Activated T-cell treated with anti-CD3 and anti-CD28 coated beads, Interleukin-2, amount 50 U/mL, for 72 hours (primary cell): ENCODE measurements around the gene ACAD8. TPM values are rescaled to one million over a fixed set of nuclear protein-coding genes. Genes with fewer than 3 reads are reported as not detected.

Source experiments
- ATAC-seq, 2 donors: fragments of 150-1000 bp; cut with Tn5 transposase; replicated peaks in 1 of 2; 2 replicates each; pipeline ENCODE4 v1.10.0; 2021; ENCODE audit warnings: moderate library complexity in 2 of 2, mild to moderate bottlenecking in 1 of 2
- DNase-seq, 2 donors: peaks; one replicate each; pipeline ENCODE4 v3.0.0; 2021 to 2022; ENCODE audit warnings: mixed read lengths in 1 of 2
- H3K27ac Mint-ChIP-seq: one replicate; pipeline ENCODE4 v1.8.0; 2022; ENCODE audit warnings: mild to moderate bottlenecking, moderate library complexity, mixed read lengths
- H3K27me3 Mint-ChIP-seq: one replicate; pipeline ENCODE4 v1.8.0; 2022; ENCODE audit warnings: low read depth, mixed read lengths
- H3K36me3 Mint-ChIP-seq, 2 donors: one replicate each; pipeline ENCODE4 v1.8.0; 2022; ENCODE audit warnings: mixed read lengths in 2 of 2, mild to moderate bottlenecking in 1 of 2; ENCODE audit not compliant: insufficient read depth in 2 of 2
- H3K4me1 Mint-ChIP-seq: one replicate; pipeline ENCODE4 v1.8.0; 2022; ENCODE audit warnings: low read depth, mixed read lengths
- H3K4me3 Mint-ChIP-seq, 2 donors: one replicate each; pipeline ENCODE4 v1.8.0; 2022; ENCODE audit warnings: mild to moderate bottlenecking in 2 of 2, mixed read lengths in 2 of 2, moderate library complexity in 2 of 2
- H3K9me3 Mint-ChIP-seq, 2 donors: one replicate each; pipeline ENCODE4 v1.8.0; 2022; ENCODE audit warnings: mixed read lengths in 2 of 2
- total RNA-seq, 2 donors: library from RNA; stranded (reverse); gene quantifications; one replicate each; pipeline ENCODE4 v1.2.3, GENCODE V29; 2022

Gene ACAD8
- total RNA-seq, result 10 to 100 TPM; 21.6 to 24.0 TPM

DNA sequence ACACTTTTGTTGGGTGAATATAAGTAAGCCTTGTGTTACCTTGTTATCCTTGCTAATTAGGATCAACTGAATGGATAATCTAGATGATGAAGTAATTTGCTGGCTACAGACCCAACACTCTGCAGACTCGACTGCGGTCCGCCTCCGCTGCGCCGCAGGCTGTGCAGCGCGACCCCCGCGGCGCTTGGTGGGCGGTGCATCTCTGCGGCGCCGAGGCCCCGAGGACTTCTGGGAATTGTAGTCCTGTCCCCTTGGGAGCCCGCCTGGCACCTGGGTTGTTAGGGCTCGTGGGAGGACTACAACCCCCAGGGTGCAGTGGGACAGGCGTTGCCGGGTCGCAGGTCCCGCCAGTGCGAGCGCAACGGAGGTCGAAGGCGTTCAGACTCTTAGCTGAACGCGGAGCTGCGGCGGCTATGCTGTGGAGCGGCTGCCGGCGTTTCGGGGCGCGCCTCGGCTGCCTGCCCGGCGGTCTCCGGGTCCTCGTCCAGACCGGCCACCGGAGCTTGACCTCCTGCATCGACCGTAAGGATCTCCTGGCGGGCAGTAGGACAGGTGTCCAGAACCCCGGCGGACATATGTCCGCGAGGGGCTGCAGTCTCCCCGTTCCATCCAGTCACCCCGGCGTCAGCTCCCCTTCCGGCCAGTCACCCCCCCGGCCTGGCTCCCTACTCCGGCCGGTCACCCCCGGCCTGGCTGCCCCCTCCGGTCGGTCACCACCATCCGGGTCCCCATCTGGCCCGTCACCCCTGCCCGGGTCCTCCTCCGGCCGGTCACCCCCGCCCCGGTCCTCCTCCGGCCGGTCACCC, at the start of gene ACAD8, which contains the start of gene THYN1:
Gene ACAD8 (plus strand): TSS at position 381 of the 806 bp plus-strand sequence. CDS start 33 bp downstream, at position 414.
Gene THYN1 (minus strand): TSS at position 165 of the 806 bp plus-strand sequence. CDS start 470 bp downstream, outside the sequence.
- Mint-ChIP-seq H3K36me3 (peaks cover 6 to 11% of the 10 kb centered on the region in 2 donors), H3K4me3 (peak within 1 kb of the TSS; percentile 96 to 97), H3K4me1 (peaks cover 54% of the 10 kb centered on the region), H3K9me3 (no peaks in the 10 kb centered on the region), H3K27ac (peak within 1 kb of the TSS; percentile 76), H3K27me3 (no peaks in the 10 kb centered on the region)
- peak; percentile 95 to 98 for DNase-seq
- peak; percentile 95 to 98 for ATAC-seq

- no peaks in the 10 kb centered on the region for H3K4me1 Mint-ChIP-seq
- H3K9me3 Mint-ChIP-seq, result no peaks in the 10 kb centered on the region
- DNase-seq (no peak), ATAC-seq (no peak)
- no peak overlapping the region for H3K27ac Mint-ChIP-seq
- H3K4me3 Mint-ChIP-seq, result no peak overlapping the region
- no peaks in the 10 kb centered on the region for H3K27me3 Mint-ChIP-seq
- peaks cover 17 to 52% of the 10 kb centered on the region in 2 donors for H3K36me3 Mint-ChIP-seq
Measured at GRCh38 chr11:134205729-134206128, 47.6 kb upstream of the ACAD8 start.

DNA sequence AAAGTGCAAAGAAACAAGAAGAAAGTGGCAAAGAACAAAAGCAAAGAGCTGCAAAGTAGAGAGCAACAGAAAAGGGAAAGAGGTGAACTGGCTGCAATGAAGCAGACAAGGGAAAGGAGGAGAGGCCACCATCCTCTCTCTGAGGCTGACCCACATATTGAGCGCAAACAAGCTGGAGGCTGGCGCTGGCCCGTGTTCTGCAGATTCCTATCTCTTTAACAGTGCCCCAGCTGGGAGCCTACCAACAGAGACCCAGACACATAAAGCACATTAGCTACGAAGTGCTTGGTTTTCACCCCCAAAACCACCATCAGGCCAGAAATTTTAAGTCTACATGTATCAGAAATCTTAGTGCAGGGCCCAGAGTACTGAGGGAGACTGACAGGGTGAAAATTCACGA, 47.2 kb upstream of the ACAD8 start:
- Mint-ChIP-seq H3K9me3 (no peaks in the 10 kb centered on the region), H3K4me3 (no peak overlapping the region), H3K27ac (no peak overlapping the region), H3K4me1 (no peaks in the 10 kb centered on the region), H3K27me3 (no peaks in the 10 kb centered on the region), H3K36me3 (peaks cover 16 to 52% of the 10 kb centered on the region in 2 donors)
- ATAC-seq, result no peak
- DNase-seq, result no peak

DNA sequence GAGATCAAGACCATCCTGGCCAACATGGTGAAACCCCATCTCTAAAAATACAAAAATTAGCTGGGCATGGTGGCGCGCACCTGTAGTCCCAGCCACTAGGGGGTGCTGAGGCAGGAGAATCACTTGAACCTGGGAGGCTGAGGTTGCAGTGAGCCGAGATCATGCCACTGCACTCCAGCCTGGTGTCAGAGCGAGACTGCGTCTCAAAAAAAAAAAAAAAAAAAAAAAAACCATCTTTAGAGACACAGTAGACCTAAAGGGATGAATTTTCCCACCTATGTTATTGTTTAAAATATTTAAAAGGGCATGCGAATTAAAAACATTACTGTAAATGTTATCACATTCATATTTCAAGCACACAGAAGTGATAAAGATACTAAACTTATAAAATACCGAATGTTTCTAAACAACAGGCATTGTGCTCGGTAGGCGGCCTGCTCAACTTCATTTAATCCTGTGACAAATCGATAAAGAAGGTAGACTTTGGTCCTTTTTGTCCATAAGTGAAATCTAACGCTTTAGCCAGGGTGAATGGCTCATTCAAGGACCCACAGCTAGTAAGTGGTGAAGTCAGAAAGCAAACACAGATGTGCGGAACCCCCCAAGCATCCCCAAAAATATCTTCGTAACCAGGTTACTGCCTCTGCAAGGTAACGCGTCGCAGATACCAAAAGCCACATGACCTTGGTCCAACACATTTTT, 45.7 kb upstream of the ACAD8 start:
- Mint-ChIP-seq H3K9me3 (no peaks in the 10 kb centered on the region), H3K4me1 (no peaks in the 10 kb centered on the region), H3K4me3 (no peak overlapping the region), H3K36me3 (peaks cover 12 to 46% of the 10 kb centered on the region in 2 donors), H3K27me3 (no peaks in the 10 kb centered on the region), H3K27ac (no peak overlapping the region)
- DNase-seq (peak; percentile 69 to 75), ATAC-seq (peak in 1 of 2 donors; percentile 42)

DNA sequence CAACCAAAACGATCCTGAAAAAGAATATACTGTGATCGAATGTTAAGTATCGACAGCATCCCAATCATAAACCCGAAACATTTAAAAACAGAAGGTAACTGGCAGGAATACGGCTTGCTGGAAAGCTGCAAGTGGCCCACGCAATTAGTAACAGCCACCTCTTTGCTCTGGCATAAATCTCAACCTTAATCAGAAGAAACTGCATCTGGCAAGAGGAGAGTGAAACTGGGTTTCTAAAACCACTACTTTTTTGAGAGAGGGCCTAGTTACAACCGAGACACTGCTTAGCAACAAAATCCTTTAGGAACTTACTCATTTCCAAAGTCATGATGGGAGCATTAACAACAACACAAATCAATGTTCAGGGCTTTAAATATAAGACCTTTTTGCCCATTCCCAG, 37.5 kb upstream of the ACAD8 start:
- Mint-ChIP-seq H3K4me1 (peaks cover 48% of the 10 kb centered on the region), H3K4me3 (no peak overlapping the region), H3K27ac (no peak overlapping the region), H3K27me3 (no peaks in the 10 kb centered on the region), H3K36me3 (peaks cover 9 to 31% of the 10 kb centered on the region in 2 donors), H3K9me3 (no peaks in the 10 kb centered on the region)
- ATAC-seq (no peak), DNase-seq (no peak)

GRCh38 chr11:134216816-134217215, 36.6 kb upstream of the ACAD8 start:
- H3K27ac Mint-ChIP-seq, result no peak overlapping the region
- peaks cover 9 to 28% of the 10 kb centered on the region in 2 donors for H3K36me3 Mint-ChIP-seq
- H3K4me3 Mint-ChIP-seq, result no peak overlapping the region
- H3K4me1 Mint-ChIP-seq, result peaks cover 58% of the 10 kb centered on the region
- ATAC-seq, result no peak
- no peak for DNase-seq
- H3K27me3 Mint-ChIP-seq, result no peaks in the 10 kb centered on the region
- H3K9me3 Mint-ChIP-seq, result no peaks in the 10 kb centered on the region

- Mint-ChIP-seq H3K4me1 (peaks cover 73% of the 10 kb centered on the region), H3K9me3 (no peaks in the 10 kb centered on the region), H3K27ac (peak overlapping the region; percentile 96), H3K36me3 (peaks cover 15 to 32% of the 10 kb centered on the region in 2 donors), H3K4me3 (peak overlapping the region; percentile 98 to 100), H3K27me3 (no peaks in the 10 kb centered on the region)
- ATAC-seq (no peak), DNase-seq (peak; percentile 9 to 17)
Measured at GRCh38 chr11:134223121-134223520, 30.2 kb upstream of the ACAD8 start.

- peak; percentile 96 to 97 for DNase-seq
- H3K9me3 Mint-ChIP-seq, result no peaks in the 10 kb centered on the region
- peaks cover 11 to 22% of the 10 kb centered on the region in 2 donors for H3K36me3 Mint-ChIP-seq
- H3K4me1 Mint-ChIP-seq, result peaks cover 72% of the 10 kb centered on the region
- H3K27me3 Mint-ChIP-seq, result no peaks in the 10 kb centered on the region
- ATAC-seq, result peak; percentile 81 to 83
- peak within 1 kb of the TSS; percentile 99 for H3K27ac Mint-ChIP-seq
- H3K4me3 Mint-ChIP-seq, result peak within 1 kb of the TSS; percentile 98 to 100
Measured at GRCh38 chr11:134223836-134224709, 29.3 kb upstream of the ACAD8 start, which contains the start of the genes NCAPD3 and VPS26B. TSS of gene NCAPD3 (minus strand) at chr11:134223967. CDS start at chr11:134223926, 41 bp downstream. TSS of gene VPS26B (plus strand) at chr11:134224671. CDS start at chr11:134225123, 452 bp downstream.

GRCh38 chr11:134224710-134225664, 28.4 kb upstream of the ACAD8 start:
- Mint-ChIP-seq H3K9me3 (no peaks in the 10 kb centered on the region), H3K27me3 (no peaks in the 10 kb centered on the region), H3K4me1 (peaks cover 79% of the 10 kb centered on the region), H3K4me3 (peak overlapping the region; percentile 85 to 94), H3K36me3 (peaks cover 8 to 21% of the 10 kb centered on the region in 2 donors), H3K27ac (peak overlapping the region; percentile 33)
- DNase-seq (peak; percentile 70 to 79), ATAC-seq (peak; percentile 31 to 43)

- Mint-ChIP-seq H3K9me3 (no peaks in the 10 kb centered on the region), H3K27me3 (no peaks in the 10 kb centered on the region), H3K4me3 (peak overlapping the region; percentile 85 to 94), H3K27ac (peak overlapping the region; percentile 79), H3K4me1 (peaks cover 73% of the 10 kb centered on the region), H3K36me3 (peaks cover 6 to 12% of the 10 kb centered on the region in 2 donors)
- ATAC-seq, result no peak
- no peak for DNase-seq
Measured at GRCh38 chr11:134226806-134227325, 26.5 kb upstream of the ACAD8 start.

DNA sequence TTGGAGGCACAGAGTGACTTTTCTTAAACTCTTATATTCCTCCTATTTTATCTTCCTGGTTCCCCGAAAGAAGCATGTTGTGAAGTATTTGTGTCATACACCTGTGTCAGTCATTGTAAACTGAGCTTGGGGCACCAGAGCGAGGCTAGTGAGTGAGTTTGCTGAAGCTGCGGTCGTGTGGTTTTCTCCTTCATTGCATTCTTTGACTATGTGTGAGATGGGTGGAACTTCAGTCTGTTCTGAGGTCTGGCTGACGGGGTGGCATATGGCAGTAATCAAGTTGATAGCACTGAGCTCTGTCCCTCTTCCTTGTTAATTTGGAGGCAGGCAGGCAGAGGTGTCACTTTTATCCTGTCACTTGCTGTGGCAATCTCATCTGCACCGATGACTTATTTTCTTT, 24.7 kb upstream of the ACAD8 start:
- no peaks in the 10 kb centered on the region for H3K9me3 Mint-ChIP-seq
- DNase-seq, result peak; percentile 40 to 44
- H3K4me1 Mint-ChIP-seq, result peaks cover 68% of the 10 kb centered on the region
- no peaks in the 10 kb centered on the region for H3K27me3 Mint-ChIP-seq
- peaks cover 0 to 3% of the 10 kb centered on the region in 2 donors for H3K36me3 Mint-ChIP-seq
- ATAC-seq, result peak; percentile 16 to 21
- H3K27ac Mint-ChIP-seq, result no peak overlapping the region
- peak overlapping the region in 1 of 2 donors; percentile 37 for H3K4me3 Mint-ChIP-seq
